ENCODE measurements around the gene SCML1.

DNA sequence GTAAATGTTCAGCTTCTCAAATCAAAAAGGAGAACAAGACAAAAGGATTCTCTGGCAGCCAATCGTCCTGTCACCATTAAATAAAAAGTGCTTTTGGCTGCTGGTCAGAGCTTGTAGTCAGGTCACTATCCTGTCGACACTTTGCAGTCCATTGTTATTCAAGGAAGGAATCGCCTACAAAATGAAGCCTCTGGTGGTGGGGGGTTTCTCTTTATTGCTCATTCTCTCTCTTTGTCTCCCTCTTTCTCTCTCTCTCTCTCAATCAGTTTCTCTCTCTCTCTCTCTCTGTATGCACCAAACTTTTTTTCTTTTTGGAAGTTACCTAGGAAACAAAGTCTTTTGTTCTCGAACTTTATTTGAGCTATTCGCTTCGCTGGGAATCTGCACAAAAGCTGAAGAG is 17.6 kb upstream of the SCML1 start:
- TF ChIP-seq POLR2A (IDR thresholded peaks at IDR 0.05): no peak
- TF ChIP-seq, protein P1, sequence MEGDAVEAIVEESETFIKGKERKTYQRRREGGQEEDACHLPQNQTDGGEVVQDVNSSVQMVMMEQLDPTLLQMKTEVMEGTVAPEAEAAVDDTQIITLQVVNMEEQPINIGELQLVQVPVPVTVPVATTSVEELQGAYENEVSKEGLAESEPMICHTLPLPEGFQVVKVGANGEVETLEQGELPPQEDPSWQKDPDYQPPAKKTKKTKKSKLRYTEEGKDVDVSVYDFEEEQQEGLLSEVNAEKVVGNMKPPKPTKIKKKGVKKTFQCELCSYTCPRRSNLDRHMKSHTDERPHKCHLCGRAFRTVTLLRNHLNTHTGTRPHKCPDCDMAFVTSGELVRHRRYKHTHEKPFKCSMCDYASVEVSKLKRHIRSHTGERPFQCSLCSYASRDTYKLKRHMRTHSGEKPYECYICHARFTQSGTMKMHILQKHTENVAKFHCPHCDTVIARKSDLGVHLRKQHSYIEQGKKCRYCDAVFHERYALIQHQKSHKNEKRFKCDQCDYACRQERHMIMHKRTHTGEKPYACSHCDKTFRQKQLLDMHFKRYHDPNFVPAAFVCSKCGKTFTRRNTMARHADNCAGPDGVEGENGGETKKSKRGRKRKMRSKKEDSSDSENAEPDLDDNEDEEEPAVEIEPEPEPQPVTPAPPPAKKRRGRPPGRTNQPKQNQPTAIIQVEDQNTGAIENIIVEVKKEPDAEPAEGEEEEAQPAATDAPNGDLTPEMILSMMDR (IDR thresholded peaks at IDR 0.05): no peak
